Erythroblast (primary cell): ENCODE results near the gene GNG14.
"Not testable (repeated sequence)": the region's sequence is repeated elsewhere in the genome, so short reads cannot be mapped to it uniquely, and the experiment has no call there.

Experiments
- GATA1 ChIP-seq: IDR thresholded peaks from 2 replicates; pipeline ENCODE4 v1.6.1; 2011; ENCODE audit warnings: low read depth, mild to moderate bottlenecking, control low read depth, low read length, moderate library complexity
- POLR2A ChIP-seq: IDR thresholded peaks from 2 replicates; pipeline ENCODE4 v1.6.1; 2011; ENCODE audit warnings: mild to moderate bottlenecking, low read length

GRCh38 chr19:12697425-12697824, 9.6 kb downstream of the GNG14 start:
- not testable (repeated sequence) for TF ChIP-seq POLR2A, GATA1
